ENCODE data around the gene RABL3.

- TF ChIP-seq CTCF (IDR thresholded peaks at IDR 0.05; ENCODE audit: borderline replicate concordance, extremely low read depth, low read length, poor library complexity, severe bottlenecking): no peak
- TF ChIP-seq EZH2 (IDR thresholded peaks at IDR 0.05; ENCODE audit: borderline replicate concordance, low read depth, low read length, severe bottlenecking): no peak
Measured at GRCh38 chr3:120742198-120742848, at the start of gene RABL3, which contains the start of gene GTF2E1.

Data from DND-41 (cell line).